ENCODE data around the gene MSN.

The MSN gene

DNA sequence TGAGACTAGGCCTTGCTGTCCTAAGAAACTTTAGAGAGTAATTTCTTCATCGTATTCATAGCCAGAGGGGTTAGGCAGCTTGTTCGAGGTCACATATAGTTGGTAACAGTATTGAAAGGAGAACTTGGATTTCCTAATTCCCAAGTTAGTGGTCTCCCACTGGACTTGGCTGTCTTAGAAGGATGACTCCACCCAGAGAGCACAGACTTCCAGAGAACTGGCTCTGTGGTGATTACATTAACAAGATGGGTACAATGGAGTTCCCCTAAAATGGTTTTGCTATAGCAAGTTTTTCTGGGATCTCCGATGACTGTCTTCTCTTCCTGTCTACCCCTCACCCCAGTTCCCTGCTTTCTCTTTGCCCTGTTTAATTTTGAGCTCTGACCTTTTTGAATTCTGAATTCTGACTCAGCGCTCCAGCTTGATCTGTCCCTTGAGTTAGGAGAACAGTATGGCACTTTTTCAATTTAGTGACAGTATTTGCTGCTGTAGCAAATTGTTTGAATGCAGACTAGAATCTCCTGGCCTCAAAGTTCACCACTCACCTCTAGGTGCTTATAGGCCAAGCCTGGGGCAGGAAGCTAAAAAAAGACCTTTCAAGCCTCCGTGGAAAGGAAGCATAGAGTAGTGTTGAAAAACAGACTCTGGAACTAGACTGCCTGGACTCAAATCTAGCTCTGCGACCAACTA, 6.9 kb downstream of the MSN start:
- DNase-seq, result peak in 1 of 4 experiments; percentile 8

DNA sequence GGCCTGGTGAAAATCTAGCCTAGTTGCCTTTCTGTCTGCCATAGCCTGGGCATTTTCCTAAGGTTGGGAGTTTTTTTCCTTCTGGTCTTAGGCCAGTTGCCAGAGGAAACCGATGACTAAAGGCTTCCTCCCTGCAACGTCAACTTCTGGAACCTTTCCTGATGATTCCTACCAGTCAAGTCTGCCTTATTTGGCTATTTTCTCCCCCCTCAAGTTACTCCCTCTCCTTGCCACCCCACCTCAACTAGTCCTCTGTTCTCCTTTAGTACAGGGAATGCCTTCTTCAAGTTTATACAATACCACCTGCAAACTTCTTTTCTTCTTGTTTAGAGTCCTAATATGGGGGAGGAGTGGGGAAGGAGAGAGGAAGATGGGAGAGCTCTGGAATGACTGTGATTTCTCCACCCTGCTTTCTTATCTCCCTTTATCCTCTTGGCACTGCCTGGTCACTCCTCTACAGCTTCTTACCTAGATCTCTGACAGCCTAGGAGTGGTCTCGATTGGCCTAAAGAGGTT, 10.6 kb downstream of the MSN start:
- no peak for DNase-seq

DNA sequence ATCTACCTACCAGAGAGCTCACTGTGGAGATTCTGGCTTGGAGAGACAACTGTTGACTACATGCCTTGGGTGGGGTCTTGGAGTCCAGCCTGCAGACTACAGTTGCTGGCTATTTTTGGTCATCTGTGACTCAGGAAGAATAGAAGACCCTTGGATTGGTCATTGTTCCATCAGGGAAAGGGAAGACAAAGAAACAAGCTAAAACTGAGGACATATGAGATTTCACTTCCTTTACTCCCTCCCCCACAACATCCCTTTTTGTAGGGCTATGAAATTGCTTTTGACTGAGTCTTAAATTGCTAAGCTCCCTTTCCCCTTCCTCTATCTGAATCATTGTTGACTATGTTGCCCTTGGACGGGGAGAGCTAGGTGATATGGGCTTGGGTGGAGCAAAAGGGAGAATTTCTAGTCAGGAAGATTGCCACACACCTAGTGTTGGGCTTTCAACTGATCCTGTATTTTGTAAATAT, 11.7 kb downstream of the MSN start:
- DNase-seq, result no peak

DNA sequence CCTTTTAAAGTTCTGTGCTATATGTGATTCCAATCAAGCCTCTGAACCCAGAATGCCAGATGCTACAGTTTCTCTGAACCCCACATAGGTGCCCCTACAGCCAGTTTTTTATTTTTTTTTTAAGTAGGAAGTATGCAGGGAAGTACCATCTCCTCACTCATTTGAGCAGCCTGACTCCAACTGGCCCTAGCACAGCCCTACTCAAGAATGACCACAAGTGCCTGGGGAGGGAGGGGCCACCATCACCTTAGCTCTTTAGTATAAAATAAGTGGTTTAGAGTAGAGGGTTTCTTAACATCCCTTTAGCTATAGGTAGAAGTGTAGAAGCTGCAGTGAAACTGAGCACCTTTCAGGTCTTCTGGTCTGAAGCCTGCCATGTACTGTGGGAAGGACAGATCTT, 14.4 kb downstream of the MSN start:
- DNase-seq, result no peak

DNA sequence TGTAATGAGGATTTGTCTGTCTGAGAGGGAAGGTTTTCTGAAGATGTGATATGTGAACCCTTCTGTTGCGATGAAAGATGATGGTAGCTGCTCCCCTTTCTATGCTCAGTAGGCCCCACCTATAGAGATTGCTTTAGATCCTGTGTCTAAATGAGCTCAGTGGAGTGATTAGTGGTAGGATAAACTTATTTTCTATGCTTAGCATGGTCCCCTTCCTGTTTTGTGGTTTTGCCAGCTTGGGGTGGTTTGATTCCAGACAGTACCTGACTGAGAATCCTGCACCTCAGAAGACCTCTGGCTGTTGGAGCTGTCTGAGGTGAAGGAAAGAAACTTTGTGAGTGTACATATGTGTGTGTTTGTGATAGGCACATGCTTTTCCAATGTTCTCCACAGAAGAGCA, 17.7 kb downstream of the MSN start:
- no peak for DNase-seq

DNA sequence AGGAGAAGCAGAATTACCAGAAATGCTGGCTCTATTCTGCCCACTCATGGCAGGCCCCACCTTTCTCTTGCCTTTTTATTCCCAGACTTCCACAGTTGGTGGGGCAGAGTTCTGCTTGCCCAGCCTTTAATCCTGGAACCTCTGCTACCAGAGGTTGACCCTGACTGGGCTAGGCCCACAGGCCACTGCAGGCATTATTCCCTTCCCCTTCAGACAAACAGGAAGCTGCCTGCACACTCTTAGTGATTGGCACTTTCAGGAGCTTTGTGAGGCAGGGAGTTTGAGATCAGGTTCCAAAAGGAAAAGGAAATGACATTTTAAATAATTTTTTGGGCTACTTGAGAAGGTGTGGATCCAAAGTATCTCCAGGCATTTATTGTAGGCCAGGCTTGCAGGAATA, 18.8 kb downstream of the MSN start:
- DNase-seq, result no peak

DNA sequence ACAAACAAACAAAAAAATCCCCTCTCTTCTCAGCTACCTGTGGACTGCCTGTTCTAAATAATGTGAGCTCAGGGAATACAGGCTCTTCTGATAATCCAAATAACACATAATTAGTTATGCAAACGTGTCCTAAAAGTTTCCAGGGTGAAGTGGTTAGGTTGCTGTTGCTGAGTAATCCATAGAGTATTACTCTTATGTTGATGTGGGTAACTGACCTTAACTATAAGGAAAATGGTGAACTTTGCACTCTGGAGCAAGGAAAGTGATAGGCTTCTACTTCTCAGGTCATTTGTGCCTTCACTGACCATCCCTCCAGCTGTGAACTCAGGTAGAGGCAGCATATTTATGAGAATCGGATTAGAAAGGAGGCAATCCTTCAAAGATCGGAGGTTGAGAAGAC, 19.9 kb downstream of the MSN start:
- no peak for DNase-seq

DNA sequence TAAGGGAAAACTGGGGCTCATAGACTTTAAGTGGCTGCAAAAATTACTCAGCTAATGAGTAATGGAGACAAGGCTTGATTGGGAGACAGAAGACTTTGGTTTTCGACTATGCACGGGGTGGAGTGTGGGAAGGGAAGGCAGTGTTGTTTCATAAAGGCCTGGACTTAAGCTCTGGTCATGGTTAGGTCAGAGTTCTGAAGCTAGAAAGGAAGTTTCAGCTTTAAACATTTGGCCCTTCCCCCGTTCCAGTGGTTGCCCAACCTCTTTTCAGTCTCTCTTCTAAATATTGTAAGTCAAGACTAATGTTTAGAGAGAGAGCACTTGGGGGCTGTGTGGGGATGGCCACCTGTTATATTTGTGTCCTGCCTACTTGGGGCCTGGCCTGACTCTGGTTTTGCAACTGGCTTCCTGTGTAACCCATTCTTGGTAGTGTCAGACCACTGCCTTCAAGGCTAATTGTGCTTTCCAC, 21.0 kb downstream of the MSN start:
- no peak for DNase-seq

DNA sequence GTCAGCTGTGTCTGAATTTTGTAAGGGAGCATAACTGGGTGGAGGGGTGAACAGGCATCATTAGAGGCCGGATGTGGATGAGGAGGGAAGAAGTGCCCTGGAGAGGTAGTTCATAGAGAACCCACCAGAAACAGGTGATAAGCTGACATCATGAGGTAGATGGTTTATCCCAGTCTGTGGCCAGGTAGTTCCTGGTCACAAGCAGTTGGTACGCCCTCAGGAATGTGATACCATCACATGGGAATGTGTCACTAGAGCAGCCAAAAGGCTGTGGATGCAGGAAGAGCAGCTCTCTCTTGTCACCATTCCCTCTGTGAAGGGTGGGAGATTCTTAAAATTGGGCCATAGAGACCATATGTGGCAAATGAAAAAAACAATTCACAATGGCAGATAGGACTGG, 21.9 kb downstream of the MSN start:
- DNase-seq, result no peak

DNA sequence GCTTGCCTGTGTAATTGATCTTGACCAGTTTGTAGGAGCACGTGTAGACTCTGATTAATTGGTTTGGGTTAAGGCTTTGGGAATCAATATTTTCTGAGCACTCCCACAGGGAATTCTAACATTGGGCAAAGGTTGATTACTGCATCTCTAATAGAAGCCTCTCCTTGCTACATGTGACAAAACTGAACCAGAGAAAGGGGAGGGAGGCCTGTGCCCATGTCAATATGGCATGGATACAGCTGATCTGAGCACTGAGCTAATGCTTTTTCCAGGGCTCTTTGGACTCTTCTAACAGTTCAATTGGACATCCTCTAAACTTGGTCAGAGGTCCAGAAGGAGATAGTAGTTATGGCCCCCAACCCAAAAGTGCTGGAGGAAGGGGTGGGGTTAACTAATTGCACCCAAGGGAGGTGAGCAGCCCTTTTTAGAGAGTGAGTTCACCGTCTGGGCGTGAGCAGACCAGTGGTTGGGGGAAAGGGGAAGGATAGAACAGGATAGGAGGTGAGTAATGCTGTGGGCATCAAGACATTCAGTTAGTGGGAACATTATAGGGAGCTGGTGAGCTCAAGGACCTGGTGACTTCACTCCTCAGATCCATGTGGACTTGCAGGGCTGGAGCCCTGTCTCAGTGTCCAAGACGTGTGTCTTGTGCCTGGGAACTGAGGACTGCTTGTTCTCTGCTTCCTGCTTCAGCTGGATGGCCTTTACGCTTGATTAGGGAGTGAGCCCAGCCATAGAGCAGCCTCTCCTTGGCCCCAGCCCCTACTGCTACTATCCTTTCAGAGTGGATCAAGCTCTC, 22.8 kb downstream of the MSN start:
- DNase-seq, result no peak

DNA sequence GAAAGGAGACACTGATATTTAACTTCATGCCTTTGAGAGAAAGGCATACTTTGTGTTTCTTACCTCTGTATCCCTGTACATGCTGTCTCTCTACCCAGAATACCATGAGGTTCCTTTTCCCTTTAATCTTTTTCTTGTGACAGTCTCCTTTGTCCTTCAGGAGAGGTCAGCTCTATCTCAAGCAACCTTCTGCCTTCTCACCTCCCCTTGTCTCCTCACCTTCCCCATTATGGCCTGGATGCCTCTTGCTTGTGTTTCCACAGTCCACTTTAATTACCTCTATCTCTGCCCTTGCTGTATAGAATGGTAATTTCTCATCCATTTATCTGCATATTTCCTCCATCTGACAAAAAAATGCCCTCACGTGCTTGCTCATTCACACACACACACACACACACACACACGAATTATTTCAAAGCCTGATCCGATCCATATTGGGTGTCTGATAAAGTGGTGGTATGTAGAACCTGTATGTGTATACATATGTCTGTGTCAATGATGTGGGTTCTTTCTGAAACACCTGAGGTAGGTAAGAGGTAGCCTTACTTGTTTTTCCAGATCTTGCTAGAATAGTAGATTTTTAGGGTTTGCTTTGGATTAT, 28.5 kb downstream of the MSN start:
- no peak for DNase-seq

DNA sequence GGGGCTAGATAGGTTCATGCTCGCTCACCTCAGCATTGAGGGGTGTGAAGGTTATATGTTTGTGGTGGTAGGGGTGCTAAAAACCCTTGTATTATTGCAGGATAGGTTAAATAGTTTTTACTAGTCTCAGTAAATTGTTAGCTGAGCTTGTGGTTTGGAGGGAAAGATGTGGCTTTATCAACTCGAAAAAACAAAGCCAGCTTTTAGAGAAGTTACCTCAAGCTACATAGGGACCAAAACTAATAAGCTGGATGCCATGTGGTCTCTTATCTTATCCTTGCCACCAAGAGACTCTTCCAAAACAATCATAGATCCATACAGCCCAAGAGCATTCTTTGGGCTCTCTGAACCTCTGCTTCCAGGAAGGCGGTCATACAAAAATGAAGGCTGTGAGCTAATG, 29.2 kb downstream of the MSN start:
- no peak for DNase-seq

DNA sequence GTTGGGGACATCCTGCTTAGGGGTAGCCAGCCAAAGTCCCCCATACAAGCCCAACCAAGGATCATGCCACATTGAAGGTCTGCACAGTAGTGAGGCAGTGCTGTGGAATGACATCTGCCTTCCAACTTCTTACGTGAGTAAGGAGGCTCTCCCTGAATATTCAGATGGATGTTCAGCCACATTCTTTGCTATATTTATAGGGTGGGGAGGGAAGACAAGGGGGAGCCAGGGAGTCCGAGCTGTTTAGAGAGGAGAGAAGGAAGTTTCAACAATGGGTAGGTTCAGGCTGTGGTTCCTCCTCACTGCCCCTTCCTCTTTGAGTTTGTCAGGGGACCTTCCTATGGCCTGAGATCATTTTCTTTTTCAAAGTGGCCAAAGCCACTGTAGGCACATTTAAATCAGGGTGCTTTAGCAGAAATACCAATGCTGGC, 29.8 kb downstream of the MSN start:
- DNase-seq, result no peak

DNA sequence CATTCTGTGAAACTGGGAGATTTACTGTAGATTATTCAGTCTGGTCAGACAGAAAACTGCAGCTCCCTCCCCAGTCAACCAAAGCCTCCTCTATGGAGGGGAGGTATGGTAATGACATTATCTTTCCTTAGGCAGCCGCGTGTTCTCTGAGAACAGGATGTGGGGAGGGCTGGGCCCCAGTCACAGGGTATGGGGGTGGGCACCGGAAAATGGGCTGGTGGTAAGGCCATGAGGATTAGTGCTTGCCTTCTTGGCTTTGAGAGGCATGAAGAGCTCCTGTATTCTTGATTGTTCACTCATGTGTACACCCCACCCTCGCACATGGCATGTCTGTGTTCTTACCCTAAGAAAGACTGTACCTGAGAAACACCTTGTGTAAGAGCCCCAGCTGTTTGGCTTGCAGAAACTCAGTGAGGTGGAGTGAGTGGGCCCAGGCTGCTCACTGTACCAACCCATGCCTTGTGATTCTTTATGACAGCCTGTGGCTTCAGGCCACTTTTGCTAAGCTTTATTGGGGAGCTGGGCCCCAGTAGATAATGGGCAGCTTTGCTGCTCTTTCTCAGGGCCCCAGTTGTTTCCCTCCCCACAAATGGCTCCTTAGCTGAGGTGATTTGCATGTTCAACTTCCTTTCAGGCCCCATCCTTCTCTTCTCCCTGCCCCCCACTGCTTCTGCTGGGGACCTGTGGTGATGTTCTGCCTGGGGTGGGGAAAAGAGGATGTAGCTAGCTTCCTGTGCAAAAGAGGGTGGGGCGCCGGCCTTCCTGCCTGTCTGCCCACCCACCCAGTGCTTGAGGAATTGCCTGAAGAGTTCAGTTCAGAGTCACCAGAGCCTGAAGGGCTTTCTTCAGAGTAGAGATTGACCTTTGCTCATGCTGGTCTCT, 30.7 kb downstream of the MSN start:
- DNase-seq, result peak; percentile 4 to 58 (median 12)

DNA sequence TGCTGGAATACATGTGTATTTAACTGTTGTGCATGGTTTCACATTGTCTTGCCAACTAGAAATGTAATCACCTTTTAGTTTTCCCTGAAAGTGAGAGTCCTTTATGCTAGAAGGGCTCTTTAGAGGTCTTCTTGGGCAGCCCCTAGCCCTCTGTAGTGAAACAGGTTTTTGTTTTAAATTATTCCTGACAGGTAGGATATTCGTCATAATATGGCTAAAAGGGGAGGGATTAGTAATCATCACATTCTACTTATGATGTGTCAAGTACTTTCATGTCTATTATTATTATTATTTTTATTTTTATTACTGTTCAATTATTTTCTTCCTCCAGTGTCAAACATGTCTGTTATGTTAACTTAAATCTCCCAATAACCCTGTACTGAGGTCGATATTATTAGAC, 35.5 kb downstream of the MSN start:
- no peak for DNase-seq

DNA sequence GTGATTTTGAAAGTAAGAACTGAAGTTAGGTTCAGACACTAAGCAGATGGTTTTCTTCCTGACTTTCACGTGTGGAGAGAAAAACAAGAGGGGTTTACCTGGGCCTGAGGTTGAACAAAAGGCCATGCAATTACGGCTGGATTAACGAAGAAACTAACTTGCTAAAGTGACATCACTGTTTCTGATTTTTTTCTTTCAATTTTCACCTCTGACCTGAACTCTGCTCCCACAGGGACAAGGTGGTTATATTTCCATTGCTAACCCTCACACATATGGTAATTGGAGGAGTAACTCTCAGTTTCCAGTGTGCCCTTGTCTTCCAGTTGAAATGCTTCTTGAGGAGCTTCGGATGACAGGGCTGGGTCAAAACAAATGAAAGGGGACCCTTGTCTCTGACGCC, 38.0 kb downstream of the MSN start:
- DNase-seq, result no peak

DNA sequence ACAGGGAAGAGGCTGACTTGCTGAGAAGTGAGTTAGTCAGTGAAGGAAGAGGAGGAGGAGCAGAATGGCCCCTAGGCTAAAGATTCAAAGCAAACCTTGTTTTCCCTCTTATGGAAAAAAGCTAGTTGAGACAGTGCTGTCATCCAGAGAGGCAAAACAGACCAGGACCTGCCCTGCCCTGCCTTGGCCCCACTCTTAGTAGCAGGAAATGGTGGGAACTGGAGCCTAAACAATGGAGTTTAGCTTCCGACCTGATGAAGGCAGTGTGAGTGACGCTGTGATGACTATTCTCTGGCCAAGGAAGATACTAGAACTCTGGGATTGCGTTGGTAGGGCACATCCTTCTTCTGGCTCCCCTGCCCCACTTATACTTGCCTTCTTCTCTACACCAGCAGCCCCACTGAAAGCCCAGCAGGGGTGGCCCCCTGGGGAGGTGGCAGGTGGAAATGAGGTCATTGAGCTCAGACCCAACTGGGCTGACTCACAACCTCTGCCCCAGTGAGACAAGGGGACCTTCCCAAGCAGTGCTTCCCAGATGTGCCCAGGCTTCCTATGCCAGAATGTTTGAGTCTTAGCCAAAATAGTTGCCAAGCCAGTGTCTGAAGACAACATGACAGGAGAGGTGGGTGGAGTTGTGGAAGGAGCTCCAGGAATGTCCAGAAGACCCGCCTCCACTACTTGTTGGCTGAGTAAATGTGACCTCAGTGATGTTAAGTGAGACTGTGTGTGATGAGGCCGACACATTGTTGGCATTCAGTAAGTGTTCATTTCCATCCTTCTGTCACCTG, 38.8 kb downstream of the MSN start:
- no peak for DNase-seq

DNA sequence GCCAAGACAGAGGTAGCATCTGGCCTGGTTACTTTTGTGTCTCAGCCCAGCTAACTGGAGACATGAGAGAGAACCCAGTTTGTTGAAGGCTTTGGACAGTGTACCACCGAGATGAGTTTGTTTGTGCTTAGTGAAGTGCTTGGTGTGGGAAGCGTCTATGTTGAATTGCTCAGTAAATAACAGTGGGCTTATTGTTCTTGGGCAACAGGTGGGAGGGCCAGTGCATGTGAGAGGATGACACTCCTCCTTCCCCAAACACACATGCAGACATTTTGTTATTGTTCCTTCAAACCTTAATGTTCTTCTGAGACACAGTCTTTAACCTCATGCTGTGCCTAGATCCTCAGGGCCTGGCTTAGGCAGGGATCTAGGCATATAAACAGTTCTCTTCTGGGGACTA, 39.7 kb downstream of the MSN start:
- DNase-seq, result no peak

DNA sequence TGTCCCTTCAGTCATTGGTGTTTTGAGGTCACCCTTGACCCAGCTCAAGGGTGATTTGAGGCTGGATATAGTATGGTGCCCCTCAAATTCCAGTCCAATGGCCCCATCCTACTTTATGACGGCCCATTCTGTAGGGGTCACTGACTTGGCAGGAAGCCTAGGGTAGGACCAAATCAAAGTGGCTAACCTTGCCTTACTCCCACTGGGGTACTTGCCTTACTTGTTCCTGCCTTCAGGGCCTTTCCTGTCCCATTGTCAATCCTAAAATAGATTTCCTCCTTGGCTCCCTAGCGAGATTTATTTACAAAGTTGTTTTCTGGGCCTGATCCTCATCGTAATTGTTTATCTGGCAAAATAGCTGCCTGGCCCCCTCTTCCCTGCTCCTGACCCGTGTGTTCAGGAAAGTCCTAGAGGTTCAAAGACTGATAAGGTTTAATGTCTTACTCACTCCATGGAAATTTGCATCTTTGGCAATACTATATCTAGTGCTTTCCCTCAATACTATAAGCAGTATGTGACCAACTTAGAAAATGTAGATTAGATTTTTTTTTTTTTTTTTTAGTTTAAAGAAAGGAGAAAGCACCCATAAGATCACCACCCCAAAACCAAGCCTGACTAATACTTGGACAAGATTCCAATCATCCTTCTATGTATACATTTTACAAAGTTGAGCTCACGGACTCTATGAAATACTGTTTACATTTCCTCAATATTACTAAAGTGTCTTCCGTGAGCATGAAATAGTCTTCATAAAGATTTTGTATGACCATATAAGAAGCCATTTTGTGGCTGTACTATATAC, 44.8 kb downstream of the MSN start:
- DNase-seq, result no peak

DNA sequence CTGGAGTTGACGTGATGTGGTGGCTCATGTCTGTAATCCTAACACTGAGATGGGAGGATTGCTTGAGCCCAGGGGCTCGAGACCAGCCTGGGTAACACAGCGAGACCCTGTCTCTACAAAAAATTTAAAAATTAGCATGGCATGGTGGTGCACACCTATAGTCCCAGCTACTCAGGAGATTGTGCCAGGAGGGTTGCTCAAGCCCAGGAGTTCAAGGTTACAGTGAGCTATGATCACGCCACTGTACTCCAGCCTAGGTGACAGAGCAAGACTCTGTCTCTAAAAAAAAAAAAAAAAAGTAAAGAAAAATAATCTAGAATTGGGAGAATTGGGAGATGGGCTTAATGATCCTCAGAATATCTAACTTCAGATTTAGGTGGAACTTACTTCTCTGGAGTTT, 51.1 kb downstream of the MSN start:
- no peak for DNase-seq

DNA sequence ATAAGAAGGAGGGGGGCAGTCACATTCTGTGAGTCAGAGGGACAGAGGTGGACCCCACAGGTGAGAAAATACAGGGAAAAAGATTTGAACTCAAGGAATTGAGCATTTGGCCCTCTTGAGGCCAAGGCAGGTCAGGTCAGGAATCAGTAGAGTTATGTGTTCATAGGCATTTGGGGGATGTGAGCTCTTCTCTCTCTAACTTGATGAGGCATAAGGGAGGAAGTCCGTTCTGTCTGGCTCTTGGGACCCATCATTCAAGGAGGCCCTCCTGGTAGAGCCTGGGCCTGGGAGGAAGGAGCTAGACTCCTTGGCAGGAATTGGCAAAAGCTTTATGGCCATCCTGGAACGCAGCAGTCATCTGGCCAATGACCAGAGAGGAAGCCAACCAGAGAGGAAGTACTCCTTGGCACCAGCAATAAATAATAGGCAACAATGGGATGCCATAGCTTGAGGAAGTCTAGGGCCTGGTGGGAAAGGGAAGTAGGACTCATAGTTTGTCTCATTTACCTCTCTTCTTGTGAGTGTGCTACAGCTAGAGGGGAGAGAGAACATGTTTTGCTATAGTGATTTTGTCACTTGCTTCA, 53.0 kb downstream of the MSN start:
- DNase-seq, result no peak

All from activated naive CD4-positive, alpha-beta T cell (primary cell).